ENCODE measurements around the gene EVI5L.
"Not testable (repeated sequence)": the region's sequence is repeated elsewhere in the genome, so short reads cannot be mapped to it uniquely, and the experiment has no call there.

EVI5L gene

GRCh38 chr19:7829561-7830271 lies at the start of gene EVI5L:
TSS of gene EVI5L (plus strand) at chr19:7830218. CDS start at chr19:7846543, 16,325 bp downstream.
- DNase-seq = peak; percentile 98

DNA sequence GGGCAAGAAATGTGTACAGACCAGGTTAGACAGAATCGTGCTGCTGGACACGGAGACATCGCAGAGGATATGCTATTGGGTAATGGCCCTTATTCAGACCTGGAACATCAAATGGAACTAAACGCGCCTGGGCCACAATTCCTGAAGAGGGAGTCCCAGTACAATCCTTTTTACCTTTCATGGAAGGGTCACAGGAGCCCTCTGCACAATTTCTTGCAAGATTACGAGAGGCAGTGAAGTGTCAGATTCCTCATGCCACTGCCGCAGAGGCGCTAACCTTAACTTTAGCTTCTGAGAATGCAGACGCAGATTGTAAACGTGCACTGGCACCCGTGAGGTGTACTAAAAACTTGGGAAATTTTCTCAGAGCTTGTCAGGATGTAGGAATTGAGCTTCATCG lies 48.9 kb upstream of the EVI5L start:
- no peak for DNase-seq

DNA sequence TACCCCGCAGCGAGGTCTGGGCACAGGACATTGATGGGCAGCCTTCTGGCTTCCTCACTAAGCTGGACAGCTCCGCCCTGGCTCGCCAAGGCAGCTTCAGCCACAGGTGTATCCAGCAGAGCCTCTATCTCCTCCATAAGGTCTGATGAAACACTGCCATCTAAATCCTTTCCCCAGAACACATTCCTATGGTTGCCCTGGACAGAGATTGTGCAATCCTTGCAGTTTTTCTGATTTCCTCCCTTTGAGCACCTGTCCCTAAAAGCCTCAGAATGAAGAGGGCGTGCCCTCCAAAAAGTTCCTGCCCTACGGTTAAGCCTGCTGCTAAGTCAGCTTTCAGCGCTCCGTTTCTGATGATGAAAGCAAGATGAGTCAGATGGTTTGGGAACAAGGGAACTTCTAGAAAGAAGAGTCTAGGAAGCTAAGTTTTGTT lies 46.0 kb upstream of the EVI5L start:
- no peak for DNase-seq

DNA sequence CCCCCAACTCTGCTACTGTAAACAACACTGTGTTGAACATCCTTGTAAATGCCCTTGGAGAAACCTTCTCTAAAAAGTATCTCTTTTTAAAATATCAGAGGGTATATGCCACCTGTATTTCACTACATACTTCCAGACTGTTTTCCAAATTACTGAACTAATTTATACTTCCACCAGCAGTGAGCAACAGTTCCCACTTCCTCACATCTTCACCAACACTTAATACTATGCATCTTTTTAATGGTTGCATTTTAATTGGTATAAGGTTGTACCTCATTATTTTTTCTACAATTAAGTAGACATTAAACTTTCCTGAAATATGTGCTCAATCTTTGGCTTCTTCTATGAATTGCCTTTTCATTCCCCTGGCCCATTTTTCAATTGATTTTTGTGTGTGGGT lies 45.2 kb upstream of the EVI5L start:
- no peak for DNase-seq

GRCh38 chr19:7787141-7787540 lies 42.9 kb upstream of the EVI5L start:
- no peak for DNase-seq

- no peak for DNase-seq
Measured at GRCh38 chr19:7787602-7788177, 42.3 kb upstream of the EVI5L start.

GRCh38 chr19:7788178-7788932 lies 41.7 kb upstream of the EVI5L start:
- DNase-seq = no peak

DNA sequence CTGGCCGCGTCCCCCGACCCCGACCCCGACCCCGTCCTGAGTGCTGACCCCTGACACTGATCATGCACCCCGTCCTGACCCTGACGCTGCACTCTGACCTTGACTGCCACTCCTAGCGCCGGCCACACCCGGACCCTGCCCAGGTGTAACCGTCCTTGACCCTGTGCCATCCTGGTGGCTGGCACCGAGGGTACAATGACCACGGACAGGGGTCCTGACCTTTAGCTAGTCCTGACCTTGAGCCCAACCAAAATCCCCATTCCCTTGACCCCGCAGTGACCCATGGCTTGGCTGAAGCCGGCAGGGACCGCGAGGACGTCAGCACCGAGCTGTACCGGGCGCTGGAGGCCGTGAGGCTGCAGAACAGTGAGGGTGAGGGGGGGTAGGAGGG lies 41.1 kb upstream of the EVI5L start:
- no peak for DNase-seq

DNA sequence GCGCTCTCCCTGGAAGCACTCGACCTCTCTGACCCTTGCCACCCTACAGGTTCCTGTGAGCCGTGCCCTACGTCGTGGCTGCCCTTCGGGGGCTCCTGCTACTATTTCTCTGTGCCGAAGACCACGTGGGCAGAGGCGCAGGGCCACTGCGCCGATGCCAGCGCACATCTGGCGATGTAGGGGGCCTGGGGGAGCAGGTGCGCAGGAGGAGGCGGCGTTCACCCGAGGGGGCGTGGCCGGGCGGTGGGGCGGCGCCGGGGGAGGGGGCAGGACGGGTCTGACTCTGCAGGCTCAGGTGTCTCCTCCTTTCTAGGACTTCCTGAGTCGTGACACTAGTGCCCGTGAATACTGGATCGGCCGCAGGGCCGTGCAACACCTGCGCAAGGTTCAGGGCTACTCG lies 40.6 kb upstream of the EVI5L start:
- no peak for DNase-seq

DNA sequence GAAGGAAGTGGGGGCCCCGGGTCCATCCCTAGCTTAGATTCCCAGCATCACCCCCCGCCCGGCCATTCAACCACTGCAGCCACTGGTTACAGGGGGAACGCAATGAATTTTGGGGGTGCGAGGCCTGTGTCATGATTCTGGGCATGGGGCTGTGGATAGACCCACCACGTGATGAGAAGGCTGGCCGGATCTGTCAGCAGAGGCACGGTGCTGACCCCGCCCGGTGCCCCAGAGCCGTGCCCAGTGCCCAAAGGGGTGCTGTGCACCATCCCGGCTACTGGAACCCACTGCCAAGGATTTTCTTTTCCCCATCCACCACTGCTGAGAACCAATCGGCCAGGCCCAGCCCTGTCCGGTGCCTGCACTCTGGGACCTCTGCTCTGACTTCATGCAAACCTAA lies 39.6 kb upstream of the EVI5L start:
- no peak for DNase-seq

GRCh38 chr19:7792281-7792680 lies 37.7 kb upstream of the EVI5L start:
- no peak for DNase-seq

GRCh38 chr19:7792701-7793100 lies 37.3 kb upstream of the EVI5L start:
- DNase-seq = not testable (repeated sequence)

GRCh38 chr19:7793493-7793892 lies 36.5 kb upstream of the EVI5L start:
- DNase-seq = no peak

DNA sequence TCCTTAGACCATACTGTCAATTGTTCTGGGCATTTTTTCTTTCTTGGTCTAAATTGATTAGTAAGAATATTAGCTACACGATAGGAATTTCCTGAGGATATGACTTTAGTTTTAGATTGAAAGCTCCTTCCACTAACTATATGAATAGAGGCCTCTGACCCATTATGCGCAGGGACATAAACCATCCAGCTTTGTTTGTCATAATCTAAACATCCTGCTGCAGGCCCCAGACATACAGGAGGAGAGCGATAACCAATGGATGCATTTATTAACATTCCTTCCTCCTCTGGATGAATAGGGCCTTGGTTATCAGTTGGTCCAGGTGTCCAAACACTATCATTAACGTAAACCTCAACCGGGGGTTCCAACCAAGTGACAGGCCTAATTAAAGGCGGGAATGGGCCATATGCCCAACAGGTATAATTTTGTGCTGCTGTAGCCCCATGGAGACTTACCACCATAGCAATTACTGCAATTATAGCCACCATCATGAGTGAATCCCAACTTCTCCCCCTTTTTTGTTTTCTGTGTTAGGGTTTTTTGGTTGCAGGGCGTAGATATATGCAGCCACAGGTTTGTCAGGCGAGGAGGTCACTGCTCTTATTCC lies 34.4 kb upstream of the EVI5L start:
- DNase-seq = no peak

DNA sequence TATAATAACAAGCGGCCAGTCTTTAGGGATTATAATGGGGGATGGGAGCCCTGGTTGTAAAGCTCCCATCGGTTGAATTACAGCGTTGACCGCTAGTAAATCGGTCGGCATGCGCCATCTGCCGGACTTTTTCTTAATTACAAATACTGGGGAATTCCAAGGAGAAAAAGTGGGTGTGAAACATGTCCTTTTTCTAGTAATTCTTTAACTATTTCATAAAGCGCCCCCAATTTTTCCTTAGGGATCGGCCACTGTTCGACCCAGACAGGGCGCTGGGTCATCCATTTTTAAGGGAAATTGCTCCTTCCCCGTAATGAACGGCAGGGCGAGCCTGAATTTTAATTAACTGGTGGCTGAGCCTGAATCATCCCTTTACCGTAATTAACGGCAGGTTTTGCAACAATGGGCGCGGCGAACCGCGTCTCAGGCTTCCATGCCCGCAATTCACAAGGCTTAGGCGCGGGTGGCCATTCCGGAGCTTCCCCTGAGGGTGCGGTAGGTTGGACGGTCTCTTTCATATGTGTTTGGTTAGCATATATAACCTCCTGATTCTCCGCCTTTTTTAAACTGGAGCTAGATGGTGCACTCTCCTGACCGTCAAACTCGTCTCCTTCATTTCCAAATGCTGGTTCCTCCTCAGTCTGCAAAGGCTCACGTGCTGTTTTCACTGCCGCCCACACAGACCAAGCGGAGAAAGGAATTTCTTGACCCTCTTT lies 30.2 kb upstream of the EVI5L start:
- DNase-seq = peak; percentile 15

- DNase-seq = no peak
Measured at GRCh38 chr19:7801020-7801570, 28.9 kb upstream of the EVI5L start.

GRCh38 chr19:7806234-7806633 lies 23.8 kb upstream of the EVI5L start:
- no peak for DNase-seq

- DNase-seq = no peak
Measured at GRCh38 chr19:7806876-7807275, 23.1 kb upstream of the EVI5L start.

DNA sequence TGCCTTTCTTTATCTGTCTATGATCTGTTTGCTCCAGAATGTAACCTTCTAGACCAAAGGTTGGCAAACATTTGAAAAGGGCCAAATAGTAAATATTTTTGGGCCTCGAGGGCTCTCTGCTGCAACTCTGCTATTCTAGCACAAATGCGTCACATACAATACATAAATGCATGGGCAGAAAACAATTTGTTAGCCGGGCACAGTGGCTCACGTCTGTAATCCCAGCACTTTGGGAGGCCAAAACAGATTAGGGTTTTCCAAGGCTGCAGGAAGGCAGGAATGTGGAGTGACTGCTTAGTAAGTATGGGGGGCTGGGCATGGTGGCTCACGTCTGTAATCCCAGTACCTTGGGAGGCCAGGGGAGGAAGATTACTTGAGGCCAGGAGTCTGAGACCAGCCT lies 21.9 kb upstream of the EVI5L start:
- no peak for DNase-seq

DNA sequence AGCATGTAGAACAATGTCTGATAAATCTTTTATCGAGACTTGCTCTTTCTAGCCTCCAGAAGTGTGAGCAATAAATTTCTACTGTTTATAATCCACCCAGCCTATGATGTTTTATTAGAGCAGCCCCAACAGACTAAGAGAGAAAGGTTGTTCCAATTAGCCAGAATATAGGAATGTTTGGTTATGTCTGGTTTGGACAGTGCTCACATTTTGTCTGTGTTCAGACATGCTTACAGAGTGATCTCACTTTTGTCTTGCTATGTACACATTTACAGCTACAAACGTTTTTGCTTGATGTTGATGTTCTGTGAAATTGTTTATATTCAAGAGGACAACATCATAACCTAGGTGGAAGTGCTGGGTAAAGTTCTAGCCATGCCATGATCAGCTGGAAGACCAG lies 18.0 kb upstream of the EVI5L start:
- DNase-seq = no peak

GRCh38 chr19:7815325-7815724 lies 14.7 kb upstream of the EVI5L start:
- DNase-seq = no peak

DNA sequence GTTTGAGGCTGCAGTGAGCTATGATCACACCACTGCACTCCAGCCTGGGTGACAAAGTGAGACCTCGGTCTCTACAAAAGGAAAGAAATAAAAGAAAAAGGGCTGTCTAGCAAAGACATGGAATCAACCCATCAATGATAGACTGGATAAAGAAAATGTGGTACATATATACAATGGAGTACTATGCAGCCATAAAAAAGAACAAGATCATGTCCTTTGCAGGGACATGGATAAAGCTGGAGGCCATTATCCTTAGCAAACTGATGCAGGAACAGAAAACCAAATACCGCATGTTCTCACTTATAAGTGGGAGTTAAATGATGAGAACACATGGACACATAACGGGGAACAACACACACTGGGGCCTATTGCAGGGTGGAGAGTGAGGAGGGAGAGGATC lies 14.0 kb upstream of the EVI5L start:
- not testable (repeated sequence) for DNase-seq

- DNase-seq = no peak
Measured at GRCh38 chr19:7817801-7818200, 12.2 kb upstream of the EVI5L start.

Measured in NCI-H510A (cell line).